ENCODE results near the gene FOCAD.
"Not testable (repeated sequence)": the region's sequence is repeated elsewhere in the genome, so short reads cannot be mapped to it uniquely, and the experiment has no call there.

The FOCAD gene

GRCh38 chr9:20650750-20651299, 33.2 kb upstream of the FOCAD start:
- no peak overlapping the region for H3K4me3 ChIP-seq (ENCODE audit: low read length, poor library complexity, severe bottlenecking)
- no peak overlapping the region for H2AFZ ChIP-seq (ENCODE audit: low read length)
- H3K9ac ChIP-seq (ENCODE audit: low read depth, low read length, poor library complexity, severe bottlenecking): no peak overlapping the region
- H3K9me3 ChIP-seq (ENCODE audit: insufficient read depth, low read depth, low read length): no peaks in the 10 kb centered on the region
- H3K36me3 ChIP-seq (ENCODE audit: insufficient read depth, low read length): no peaks in the 10 kb centered on the region
- H3K79me2 ChIP-seq (ENCODE audit: insufficient read depth, low read length): no peaks in the 10 kb centered on the region
- H3F3A ChIP-seq (ENCODE audit: low read depth): no peaks in the 10 kb centered on the region
- no peak for TF ChIP-seq EZH2phosphoT487 (IDR thresholded peaks at IDR 0.05; ENCODE audit: borderline replicate concordance)
- TF ChIP-seq CTCF (conservative IDR thresholded peaks at IDR 0.05; ENCODE audit: low read length): no peak
- no peaks in the 10 kb centered on the region for H4K20me1 ChIP-seq (ENCODE audit: insufficient read depth, low read length, poor library complexity, severe bottlenecking)
- no peaks in the 10 kb centered on the region for H3K9me2 ChIP-seq (replicated peaks; ENCODE audit: low read depth, low read length)
- H3K4me2 ChIP-seq (ENCODE audit: low read depth, low read length, poor library complexity, severe bottlenecking): no peak overlapping the region
- H3K27me3 ChIP-seq (ENCODE audit: insufficient read depth, low read length, poor library complexity, severe bottlenecking): no peaks in the 10 kb centered on the region
- peaks cover 4% of the 10 kb centered on the region for H3K4me1 ChIP-seq (ENCODE audit: insufficient read depth, low read length, poor library complexity, severe bottlenecking)

GRCh38 chr9:20651939-20652338, 32.1 kb upstream of the FOCAD start:
- Histone ChIP-seq H4K20me1 (ENCODE audit: insufficient read depth, low read length, poor library complexity, severe bottlenecking) (no peaks in the 10 kb centered on the region), H3K9ac (ENCODE audit: low read depth, low read length, poor library complexity, severe bottlenecking) (no peak overlapping the region), H3K4me2 (ENCODE audit: low read depth, low read length, poor library complexity, severe bottlenecking) (no peak overlapping the region), H2AFZ (ENCODE audit: low read length) (no peak overlapping the region), H3K9me3 (ENCODE audit: insufficient read depth, low read depth, low read length) (no peaks in the 10 kb centered on the region), H3K79me2 (ENCODE audit: insufficient read depth, low read length) (no peaks in the 10 kb centered on the region), H3K27me3 (ENCODE audit: insufficient read depth, low read length, poor library complexity, severe bottlenecking) (no peaks in the 10 kb centered on the region), H3F3A (ENCODE audit: low read depth) (no peaks in the 10 kb centered on the region), H3K36me3 (ENCODE audit: insufficient read depth, low read length) (no peaks in the 10 kb centered on the region), H3K9me2 (replicated peaks; ENCODE audit: low read depth, low read length) (no peaks in the 10 kb centered on the region), H3K4me3 (ENCODE audit: low read length, poor library complexity, severe bottlenecking) (no peak overlapping the region), H3K4me1 (ENCODE audit: insufficient read depth, low read length, poor library complexity, severe bottlenecking) (peaks cover 4% of the 10 kb centered on the region)
- TF ChIP-seq EZH2phosphoT487 (IDR thresholded peaks at IDR 0.05; ENCODE audit: borderline replicate concordance) (no peak), CTCF (conservative IDR thresholded peaks at IDR 0.05; ENCODE audit: low read length) (no peak)

GRCh38 chr9:20658246-20658667, 25.8 kb upstream of the FOCAD start:
- H3K4me2 ChIP-seq (ENCODE audit: low read depth, low read length, poor library complexity, severe bottlenecking); H3K9me3 ChIP-seq (ENCODE audit: insufficient read depth, low read depth, low read length); H3K79me2 ChIP-seq (ENCODE audit: insufficient read depth, low read length); H4K20me1 ChIP-seq (ENCODE audit: insufficient read depth, low read length, poor library complexity, severe bottlenecking); H2AFZ ChIP-seq (ENCODE audit: low read length); H3K4me1 ChIP-seq (ENCODE audit: insufficient read depth, low read length, poor library complexity, severe bottlenecking); H3K9ac ChIP-seq (ENCODE audit: low read depth, low read length, poor library complexity, severe bottlenecking); H3K36me3 ChIP-seq (ENCODE audit: insufficient read depth, low read length); H3K27me3 ChIP-seq (ENCODE audit: insufficient read depth, low read length, poor library complexity, severe bottlenecking); H3F3A ChIP-seq (ENCODE audit: low read depth); H3K4me3 ChIP-seq (ENCODE audit: low read length, poor library complexity, severe bottlenecking); H3K9me2 ChIP-seq (replicated peaks; ENCODE audit: low read depth, low read length): not testable (repeated sequence)
